SK-N-SH treated with all-trans-retinoic acid at 6 μM for 48 hours (cell line): ENCODE data around the gene FOXN3.

ENCODE experiments used
- BACH2 ChIP-seq: fragments of 250-450 bp; sonication (Bioruptor Pico); IDR thresholded peaks from 2 replicates; pipeline ENCODE4 v1.9.0; 2021; ENCODE audit warnings: mild to moderate bottlenecking, borderline replicate concordance
- PATZ1 ChIP-seq: fragments of 250-450 bp; sonication (Bioruptor Pico); IDR thresholded peaks from 2 replicates; pipeline ENCODE4 v1.8.0; 2020; ENCODE audit warnings: mild to moderate bottlenecking, moderate library complexity, borderline replicate concordance
- RARB ChIP-seq: fragments of 250-450 bp; sonication (Bioruptor Pico); IDR thresholded peaks from 2 replicates; pipeline ENCODE4 v1.8.0; 2021; ENCODE audit warnings: mild to moderate bottlenecking, moderate library complexity
- TCF4 ChIP-seq: fragments of 250-450 bp; sonication (Bioruptor Pico); IDR thresholded peaks from 2 replicates; pipeline ENCODE4 v1.8.0; 2021; ENCODE audit warnings: mild to moderate bottlenecking, moderate library complexity, borderline replicate concordance
- ZFP3 ChIP-seq: fragments of 250-450 bp; sonication (Bioruptor Pico); IDR thresholded peaks from 2 replicates; pipeline ENCODE4 v1.5.0; 2020; ENCODE audit warnings: mild to moderate bottlenecking, moderate library complexity
- ZFP30 ChIP-seq: fragments of 450-650 bp; formaldehyde crosslinking; IDR thresholded peaks from 2 replicates; pipeline ENCODE4 v1.5.0; 2022; ENCODE audit warnings: mild to moderate bottlenecking, moderate library complexity
- ZNF8 ChIP-seq: fragments of 450-650 bp; formaldehyde crosslinking; IDR thresholded peaks from 2 replicates; pipeline ENCODE4 v1.5.0; 2020; ENCODE audit warnings: mild to moderate bottlenecking, moderate library complexity

DNA sequence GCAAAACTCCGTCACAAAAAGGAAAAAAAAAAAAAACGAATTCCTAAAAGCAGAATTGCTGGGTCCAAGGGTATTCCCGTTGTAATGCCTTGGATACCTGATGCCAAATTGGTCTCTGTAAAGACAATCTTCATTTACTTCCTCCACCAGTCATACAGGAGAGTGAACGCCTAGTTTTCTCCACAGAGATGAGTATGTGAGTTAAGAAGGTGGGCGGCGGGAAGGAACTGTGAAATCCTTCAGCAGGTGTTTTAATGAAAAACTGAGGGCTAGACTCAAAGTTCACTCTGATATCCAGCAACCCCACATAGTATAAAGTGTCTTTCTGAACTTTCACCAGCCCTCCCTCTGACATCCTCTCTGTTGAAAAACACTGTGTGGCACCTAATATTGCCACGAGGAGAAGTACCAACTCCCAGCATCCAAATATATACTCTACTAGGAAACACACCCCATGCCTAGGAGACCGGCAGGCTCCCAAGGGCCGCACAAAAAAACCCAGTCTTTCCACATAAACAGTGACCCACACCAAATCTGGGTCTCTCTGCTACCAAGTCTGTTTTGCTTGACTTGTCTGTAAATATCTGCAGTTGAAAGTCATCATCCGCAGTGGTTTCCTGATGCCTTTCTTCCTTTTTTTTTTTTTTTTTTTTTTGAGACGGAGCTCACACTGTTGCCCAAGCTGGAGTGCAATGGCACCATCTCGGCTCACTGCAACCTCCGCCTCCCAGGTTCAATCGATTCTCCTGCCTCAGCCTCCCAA is 30.3 kb upstream of the FOXN3 start:
- no peak for TF ChIP-seq TCF4 (CRISPR knock-in tag)
- TF ChIP-seq ZNF8 (CRISPR knock-in tag) = no peak
- TF ChIP-seq ZFP30 (CRISPR knock-in tag) = no peak
- TF ChIP-seq BACH2 (CRISPR knock-in tag) = no peak
- no peak for TF ChIP-seq RARB (CRISPR knock-in tag)
- no peak for TF ChIP-seq PATZ1
- TF ChIP-seq ZFP3 = no peak
